ENCODE data around the gene CCT3. TPM values are rescaled to one million over a fixed set of nuclear protein-coding genes. Genes with fewer than 3 reads are reported as not detected.

CCT3 gene
- total RNA-seq, 1 donor from 2014 or later, result 193 TPM

DNA sequence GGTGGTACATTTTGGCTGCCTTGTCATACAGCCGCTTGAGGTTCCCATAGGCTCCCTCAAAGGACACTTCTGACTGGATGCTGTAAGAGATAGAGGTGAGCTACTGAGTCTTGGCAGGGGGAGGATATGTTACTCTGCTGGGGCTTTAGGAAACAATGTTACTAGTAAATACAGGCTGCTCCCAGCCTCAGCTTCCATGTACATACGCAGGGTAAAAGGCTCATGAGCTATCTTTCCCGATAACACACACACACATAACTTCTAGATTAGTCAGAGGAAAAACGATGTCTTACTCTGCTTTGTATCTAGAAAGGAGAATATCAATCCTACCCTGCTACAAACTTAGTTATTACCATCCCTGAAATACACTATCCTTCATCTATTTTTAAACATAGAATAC, 69.8 kb downstream of the CCT3 start:
- H3K4me1 Mint-ChIP-seq (ENCODE audit: unreplicated experiment), result no peaks in the 10 kb centered on the region
- H3K27me3 Mint-ChIP-seq (ENCODE audit: unreplicated experiment), result no peaks in the 10 kb centered on the region
- no peak overlapping the region for H3K27ac Mint-ChIP-seq (ENCODE audit: unreplicated experiment)
- DNase-seq (ENCODE audit: extremely low spot score, unreplicated experiment), result no peak
- H3K9me3 Mint-ChIP-seq (ENCODE audit: unreplicated experiment), result no peaks in the 10 kb centered on the region
- peaks cover 62% of the 10 kb centered on the region for H3K36me3 Mint-ChIP-seq (ENCODE audit: unreplicated experiment)
- no peak overlapping the region for H3K4me3 Mint-ChIP-seq (ENCODE audit: unreplicated experiment)
- TF ChIP-seq, protein P1, sequence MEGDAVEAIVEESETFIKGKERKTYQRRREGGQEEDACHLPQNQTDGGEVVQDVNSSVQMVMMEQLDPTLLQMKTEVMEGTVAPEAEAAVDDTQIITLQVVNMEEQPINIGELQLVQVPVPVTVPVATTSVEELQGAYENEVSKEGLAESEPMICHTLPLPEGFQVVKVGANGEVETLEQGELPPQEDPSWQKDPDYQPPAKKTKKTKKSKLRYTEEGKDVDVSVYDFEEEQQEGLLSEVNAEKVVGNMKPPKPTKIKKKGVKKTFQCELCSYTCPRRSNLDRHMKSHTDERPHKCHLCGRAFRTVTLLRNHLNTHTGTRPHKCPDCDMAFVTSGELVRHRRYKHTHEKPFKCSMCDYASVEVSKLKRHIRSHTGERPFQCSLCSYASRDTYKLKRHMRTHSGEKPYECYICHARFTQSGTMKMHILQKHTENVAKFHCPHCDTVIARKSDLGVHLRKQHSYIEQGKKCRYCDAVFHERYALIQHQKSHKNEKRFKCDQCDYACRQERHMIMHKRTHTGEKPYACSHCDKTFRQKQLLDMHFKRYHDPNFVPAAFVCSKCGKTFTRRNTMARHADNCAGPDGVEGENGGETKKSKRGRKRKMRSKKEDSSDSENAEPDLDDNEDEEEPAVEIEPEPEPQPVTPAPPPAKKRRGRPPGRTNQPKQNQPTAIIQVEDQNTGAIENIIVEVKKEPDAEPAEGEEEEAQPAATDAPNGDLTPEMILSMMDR (IDR thresholded peaks at IDR 0.05), result no peak

DNA sequence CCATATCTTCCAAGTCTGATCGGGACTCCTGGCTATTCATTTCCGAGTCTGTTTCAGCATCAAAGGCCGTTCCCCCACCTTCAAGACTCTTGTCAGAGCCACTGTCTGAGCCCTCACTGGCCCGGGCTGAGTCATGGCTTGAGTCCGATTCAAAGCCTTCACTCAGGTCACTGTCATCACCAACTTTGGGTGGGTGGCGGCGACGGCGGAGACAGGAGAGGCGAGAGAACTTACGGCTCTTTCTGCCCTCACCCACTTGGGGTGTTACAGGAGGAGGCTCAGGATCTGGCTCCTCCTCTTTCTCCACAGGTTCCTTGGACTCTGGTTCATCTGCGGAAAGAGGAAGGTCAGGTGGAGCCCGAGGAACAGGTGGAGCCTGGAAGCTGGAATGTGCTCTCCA, 72.0 kb downstream of the CCT3 start:
- H3K9me3 Mint-ChIP-seq (ENCODE audit: unreplicated experiment), result no peaks in the 10 kb centered on the region
- H3K4me1 Mint-ChIP-seq (ENCODE audit: unreplicated experiment), result no peaks in the 10 kb centered on the region
- no peaks in the 10 kb centered on the region for H3K27me3 Mint-ChIP-seq (ENCODE audit: unreplicated experiment)
- H3K4me3 Mint-ChIP-seq (ENCODE audit: unreplicated experiment), result no peak overlapping the region
- TF ChIP-seq, protein P1 (IDR thresholded peaks at IDR 0.05), result no peak
- DNase-seq (ENCODE audit: extremely low spot score, unreplicated experiment), result no peak
- H3K27ac Mint-ChIP-seq (ENCODE audit: unreplicated experiment), result no peak overlapping the region
- H3K36me3 Mint-ChIP-seq (ENCODE audit: unreplicated experiment), result peaks cover 61% of the 10 kb centered on the region

DNA sequence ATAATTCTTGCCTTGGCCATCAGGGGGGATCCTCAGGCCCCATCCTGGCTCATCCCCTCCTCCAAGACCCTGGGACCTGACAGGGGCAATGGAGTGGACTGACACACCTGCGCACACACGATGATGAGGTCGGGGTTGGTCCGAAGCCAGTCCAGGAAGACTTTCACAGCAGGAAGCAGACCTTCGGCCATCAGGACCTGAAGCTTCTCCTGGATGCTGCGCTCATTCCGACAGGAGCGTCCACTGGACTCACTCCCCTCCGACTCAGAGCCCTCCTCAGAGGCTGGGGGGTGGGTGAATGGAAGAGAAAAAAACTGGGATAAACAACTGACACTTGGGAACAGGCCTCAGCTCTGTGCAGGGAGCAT, 74.8 kb downstream of the CCT3 start:
- DNase-seq (ENCODE audit: extremely low spot score, unreplicated experiment), result no peak
- TF ChIP-seq, protein P1 (IDR thresholded peaks at IDR 0.05), result no peak
- Mint-ChIP-seq H3K4me1 (ENCODE audit: unreplicated experiment) (no peaks in the 10 kb centered on the region), H3K4me3 (ENCODE audit: unreplicated experiment) (no peak overlapping the region), H3K27ac (ENCODE audit: unreplicated experiment) (no peak overlapping the region), H3K9me3 (ENCODE audit: unreplicated experiment) (no peaks in the 10 kb centered on the region), H3K27me3 (ENCODE audit: unreplicated experiment) (no peaks in the 10 kb centered on the region), H3K36me3 (ENCODE audit: unreplicated experiment) (peaks cover 67% of the 10 kb centered on the region)

DNA sequence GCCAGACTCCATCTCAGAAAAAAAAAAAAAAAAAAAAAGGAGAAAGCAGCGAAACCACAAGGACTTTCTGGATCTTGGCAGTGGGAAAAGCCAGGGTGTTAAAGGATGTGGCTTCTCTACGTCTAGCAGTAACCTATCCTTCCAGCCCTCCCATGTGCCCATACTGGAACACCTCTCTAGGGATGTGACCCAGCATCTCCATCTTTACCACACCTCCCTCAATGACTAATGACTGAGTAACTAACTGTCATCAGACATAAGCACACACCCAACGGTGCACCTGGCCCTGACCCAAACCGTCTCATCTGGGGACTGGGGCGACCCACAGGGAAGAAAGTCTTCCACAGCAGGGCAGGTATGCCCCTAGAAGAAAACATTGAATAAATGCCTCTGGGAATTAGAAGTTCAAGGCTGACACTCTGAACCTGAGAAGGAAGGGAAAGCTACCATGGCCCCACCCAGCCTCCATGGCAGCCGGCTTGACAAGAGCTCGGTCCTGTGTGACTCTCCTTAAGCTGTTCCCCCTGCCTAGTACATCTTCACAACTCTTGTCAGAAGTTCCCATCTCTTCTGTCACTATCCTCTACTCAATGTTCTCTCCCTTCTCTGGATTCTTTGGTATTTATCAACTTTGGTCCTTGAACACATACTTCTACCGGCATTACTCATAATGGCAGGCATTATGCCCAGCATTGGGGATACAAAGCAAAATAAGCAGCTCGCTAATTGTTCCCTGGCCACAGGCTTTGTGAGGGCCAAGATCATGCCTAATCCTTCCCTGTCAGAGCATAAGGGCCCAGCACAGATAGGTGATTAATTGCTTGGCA, 75.4 kb downstream of the CCT3 start:
- H3K9me3 Mint-ChIP-seq (ENCODE audit: unreplicated experiment), result no peaks in the 10 kb centered on the region
- H3K4me3 Mint-ChIP-seq (ENCODE audit: unreplicated experiment), result no peak overlapping the region
- H3K27me3 Mint-ChIP-seq (ENCODE audit: unreplicated experiment), result no peaks in the 10 kb centered on the region
- no peaks in the 10 kb centered on the region for H3K4me1 Mint-ChIP-seq (ENCODE audit: unreplicated experiment)
- peaks cover 69% of the 10 kb centered on the region for H3K36me3 Mint-ChIP-seq (ENCODE audit: unreplicated experiment)
- DNase-seq (ENCODE audit: extremely low spot score, unreplicated experiment), result no peak
- TF ChIP-seq, protein P1 (IDR thresholded peaks at IDR 0.05), result no peak
- H3K27ac Mint-ChIP-seq (ENCODE audit: unreplicated experiment), result no peak overlapping the region

DNA sequence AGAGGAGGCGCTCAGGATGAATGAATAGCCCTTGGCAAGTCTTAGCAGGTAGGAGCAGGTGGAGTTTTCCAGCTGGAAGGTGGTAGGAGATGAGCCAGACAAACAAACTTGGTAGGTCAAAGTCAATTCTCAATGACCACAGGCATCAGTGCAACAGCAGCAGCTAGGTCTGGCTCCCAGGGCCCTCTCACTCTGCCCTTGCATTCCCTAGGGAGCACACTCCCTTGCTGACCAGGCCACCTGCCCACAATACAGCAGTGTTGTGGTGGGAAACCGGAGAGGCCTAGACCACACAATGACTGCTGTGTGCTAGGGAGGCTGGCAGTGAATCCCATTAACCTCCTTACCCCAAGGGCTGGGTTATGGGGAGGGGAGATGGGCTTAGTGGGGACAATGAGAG, 77.2 kb downstream of the CCT3 start:
- Mint-ChIP-seq H3K27me3 (ENCODE audit: unreplicated experiment) (no peaks in the 10 kb centered on the region), H3K36me3 (ENCODE audit: unreplicated experiment) (peaks cover 61% of the 10 kb centered on the region), H3K27ac (ENCODE audit: unreplicated experiment) (no peak overlapping the region), H3K4me1 (ENCODE audit: unreplicated experiment) (no peaks in the 10 kb centered on the region), H3K9me3 (ENCODE audit: unreplicated experiment) (no peaks in the 10 kb centered on the region), H3K4me3 (ENCODE audit: unreplicated experiment) (no peak overlapping the region)
- TF ChIP-seq, protein P1 (IDR thresholded peaks at IDR 0.05), result no peak
- DNase-seq (ENCODE audit: extremely low spot score, unreplicated experiment), result no peak

Measured in osteocyte (in vitro differentiated cells).